Measurements from ENCODE around the gene SHKBP1.

DNA sequence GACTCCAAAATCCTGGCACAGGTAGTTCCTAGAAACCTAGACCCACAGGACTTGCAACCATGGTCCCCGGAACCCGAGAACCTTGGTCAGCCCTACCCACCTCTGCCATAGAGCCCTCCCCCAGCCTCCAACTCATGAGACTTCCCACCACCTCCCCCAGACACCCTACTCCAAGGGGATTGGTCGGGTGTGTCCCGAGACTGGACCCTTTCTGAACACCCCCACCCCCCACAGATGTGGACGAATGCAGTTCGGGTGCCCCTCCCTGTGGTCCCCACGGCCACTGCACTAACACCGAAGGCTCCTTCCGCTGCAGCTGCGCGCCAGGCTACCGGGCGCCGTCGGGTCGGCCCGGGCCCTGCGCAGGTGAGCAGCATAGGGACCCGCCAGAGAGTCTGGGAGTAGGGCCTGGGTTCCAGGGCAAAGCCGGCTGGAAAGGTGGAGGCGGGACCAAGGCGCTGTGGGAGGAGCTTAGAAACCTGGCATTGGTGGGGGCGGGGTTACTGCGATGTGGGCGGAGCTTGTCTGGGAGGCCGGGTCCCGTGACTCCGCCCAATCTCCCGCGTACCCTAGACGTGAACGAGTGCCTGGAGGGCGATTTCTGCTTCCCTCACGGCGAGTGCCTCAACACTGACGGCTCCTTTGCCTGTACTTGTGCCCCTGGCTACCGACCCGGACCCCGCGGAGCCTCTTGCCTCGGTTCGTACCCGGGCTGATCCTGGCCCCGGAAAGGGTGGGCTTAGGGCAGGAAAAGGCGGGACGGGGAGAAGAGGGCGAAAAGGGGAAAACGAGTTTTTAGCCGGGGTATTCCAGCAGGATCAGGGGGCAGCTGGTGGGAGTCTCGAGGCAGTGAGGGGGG, 36.4 kb downstream of the SHKBP1 start:
- TF ChIP-seq GATA2 (IDR thresholded peaks at IDR 0.05; ENCODE audit: low read depth, low read length): no peak
- TF ChIP-seq GATA3 (IDR thresholded peaks at IDR 0.05; ENCODE audit: low read depth, low read length): no peak
